Epithelial cell of proximal tubule (primary cell): ENCODE results near the gene PNLIPRP3. TPM values are rescaled to one million over a fixed set of nuclear protein-coding genes. Genes with fewer than 3 reads are reported as not detected.

ENCODE experiments used
- DNase-seq: peaks from one replicate; pipeline ENCODE4 v3.0.0-alpha.2; 2011; ENCODE audit warnings: low read depth
- H3K4me3 ChIP-seq: 2 replicates; pipeline ENCODE4 v1.5.1; 2011; ENCODE audit warnings: low read depth, mild to moderate bottlenecking, low read length
- total RNA-seq: library from RNA; depleted of rRNA; stranded (reverse); fragments of >200 nt; gene quantifications from 2 replicates; pipeline ENCODE4 v1.2.3, GENCODE V29; 2015
- TF ChIP-seq, protein P1 (sequence below): conservative IDR thresholded peaks from 2 replicates; pipeline ENCODE4 v1.5.1; 2012; ENCODE audit warnings: low read depth, mild to moderate bottlenecking, low read length

Gene PNLIPRP3
- total RNA-seq, 1 donor from 2014 or later = not detected

GRCh38 chr10:116429288-116429977 lies 1.8 kb downstream of the PNLIPRP3 start:
- DNase-seq = no peak
- TF ChIP-seq, protein P1, sequence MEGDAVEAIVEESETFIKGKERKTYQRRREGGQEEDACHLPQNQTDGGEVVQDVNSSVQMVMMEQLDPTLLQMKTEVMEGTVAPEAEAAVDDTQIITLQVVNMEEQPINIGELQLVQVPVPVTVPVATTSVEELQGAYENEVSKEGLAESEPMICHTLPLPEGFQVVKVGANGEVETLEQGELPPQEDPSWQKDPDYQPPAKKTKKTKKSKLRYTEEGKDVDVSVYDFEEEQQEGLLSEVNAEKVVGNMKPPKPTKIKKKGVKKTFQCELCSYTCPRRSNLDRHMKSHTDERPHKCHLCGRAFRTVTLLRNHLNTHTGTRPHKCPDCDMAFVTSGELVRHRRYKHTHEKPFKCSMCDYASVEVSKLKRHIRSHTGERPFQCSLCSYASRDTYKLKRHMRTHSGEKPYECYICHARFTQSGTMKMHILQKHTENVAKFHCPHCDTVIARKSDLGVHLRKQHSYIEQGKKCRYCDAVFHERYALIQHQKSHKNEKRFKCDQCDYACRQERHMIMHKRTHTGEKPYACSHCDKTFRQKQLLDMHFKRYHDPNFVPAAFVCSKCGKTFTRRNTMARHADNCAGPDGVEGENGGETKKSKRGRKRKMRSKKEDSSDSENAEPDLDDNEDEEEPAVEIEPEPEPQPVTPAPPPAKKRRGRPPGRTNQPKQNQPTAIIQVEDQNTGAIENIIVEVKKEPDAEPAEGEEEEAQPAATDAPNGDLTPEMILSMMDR = no peak
- no peak overlapping the region for H3K4me3 ChIP-seq

DNA sequence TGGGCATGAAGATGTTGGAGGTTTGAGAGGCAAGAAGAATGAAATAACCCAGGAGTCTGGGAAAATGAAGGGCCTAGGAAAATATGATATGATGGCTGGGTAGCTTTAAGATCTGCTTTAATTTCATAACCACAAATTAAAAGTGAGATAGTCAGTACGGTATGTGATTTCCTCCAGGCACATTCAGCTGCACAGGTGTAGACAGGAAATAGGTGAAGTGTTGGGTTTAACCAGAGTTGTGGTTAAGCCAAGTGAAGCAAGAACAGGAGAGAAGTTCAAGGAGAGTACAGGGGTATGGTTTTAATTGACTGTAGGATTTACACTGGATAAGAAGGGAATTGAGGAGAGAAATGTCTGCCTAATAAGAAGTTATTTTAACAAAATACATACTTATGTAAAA lies 2.6 kb downstream of the PNLIPRP3 start:
- TF ChIP-seq, protein P1 = no peak
- H3K4me3 ChIP-seq = no peak overlapping the region
- DNase-seq = no peak

GRCh38 chr10:116431598-116431997 lies 4.0 kb downstream of the PNLIPRP3 start:
- TF ChIP-seq, protein P1 = no peak
- H3K4me3 ChIP-seq = no peak overlapping the region
- no peak for DNase-seq

DNA sequence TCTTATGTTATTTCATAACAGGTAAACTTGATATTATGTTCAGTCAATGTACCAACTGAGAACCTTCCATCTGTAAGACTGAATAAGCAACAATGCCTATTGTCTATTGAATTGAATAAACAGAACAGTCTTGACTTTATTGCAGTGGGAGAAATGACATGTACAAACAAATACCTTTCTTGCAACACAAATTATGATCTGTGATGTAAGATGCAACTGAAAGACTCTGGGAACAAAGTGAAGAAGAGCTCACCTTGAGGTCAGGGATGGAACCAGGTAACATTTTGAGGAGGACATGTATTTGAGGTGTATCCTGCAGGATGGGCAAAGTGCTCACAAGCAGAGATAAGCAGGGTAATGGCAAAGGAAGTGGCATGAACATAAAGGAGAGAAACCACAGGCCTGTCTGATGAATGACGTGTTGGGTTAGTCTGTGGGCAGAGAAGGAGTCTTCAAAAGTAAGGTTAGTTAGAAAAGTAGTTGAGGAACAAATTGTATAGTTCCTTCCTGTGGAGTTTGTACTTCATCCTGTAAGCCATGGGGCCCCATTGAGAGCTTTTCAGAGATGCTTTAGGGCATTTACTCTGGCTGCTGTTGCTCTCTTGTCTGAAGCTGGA lies 9.5 kb downstream of the PNLIPRP3 start:
- TF ChIP-seq, protein P1 = no peak
- no peak overlapping the region for H3K4me3 ChIP-seq
- no peak for DNase-seq

DNA sequence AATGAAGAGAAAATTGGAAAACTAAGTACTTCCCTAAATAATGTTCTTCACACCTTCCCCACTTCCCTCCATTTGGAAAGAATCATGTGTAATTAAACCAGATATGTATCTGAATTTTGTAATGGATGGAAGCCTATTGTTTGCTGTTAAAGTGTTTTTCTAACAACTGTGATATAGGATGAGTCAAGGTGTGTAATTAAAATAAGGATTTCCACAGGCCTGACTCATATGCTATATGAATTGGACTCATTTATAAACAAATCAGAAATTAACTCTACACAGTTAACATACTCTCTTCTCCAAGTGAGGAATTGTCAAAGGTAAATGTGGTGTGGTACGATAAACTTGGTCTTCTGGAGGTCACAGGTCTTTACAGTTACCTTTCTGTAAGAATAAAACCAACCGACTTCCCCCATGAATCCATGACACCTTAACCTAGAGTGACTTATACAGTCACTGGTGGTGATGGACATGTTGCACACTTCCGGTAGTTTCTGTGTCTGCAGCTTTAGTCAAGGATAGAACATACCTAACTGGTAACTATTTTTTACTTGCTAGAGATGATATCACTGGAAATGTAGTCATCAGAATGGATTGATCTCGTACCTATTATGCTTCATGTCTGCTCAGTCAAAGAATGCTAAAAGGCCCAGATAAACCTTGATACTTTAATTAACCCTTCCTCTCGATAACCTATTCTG lies 12.8 kb downstream of the PNLIPRP3 start:
- DNase-seq = no peak
- TF ChIP-seq, protein P1 = no peak
- H3K4me3 ChIP-seq = no peak overlapping the region

DNA sequence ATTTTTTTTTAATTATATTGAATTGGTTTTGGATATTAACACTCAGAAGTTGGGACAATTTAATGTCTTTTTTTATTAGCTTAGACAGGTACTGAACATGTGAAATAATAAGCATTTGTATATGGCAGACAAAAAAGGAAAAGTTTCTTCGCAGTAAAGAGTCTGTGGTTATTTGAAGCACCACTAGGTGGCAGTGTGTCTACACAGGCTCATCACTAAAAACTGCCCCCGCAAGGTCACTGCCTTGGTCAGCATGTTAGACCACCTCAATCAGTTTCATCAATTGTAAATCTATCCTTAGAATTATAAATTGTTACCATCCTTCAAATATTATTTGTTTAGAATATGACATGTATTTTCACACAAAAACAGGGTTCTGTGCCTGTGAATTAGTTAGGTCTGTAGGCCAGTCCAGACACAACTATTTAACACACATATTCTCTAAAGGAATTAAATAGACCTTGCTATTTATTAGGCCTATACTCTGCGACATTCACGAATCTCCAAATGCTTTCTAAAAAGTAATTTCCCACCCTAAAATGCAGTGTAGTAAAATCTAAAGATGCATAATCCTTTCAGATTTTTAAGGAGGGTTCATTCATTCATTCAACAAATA lies 17.0 kb downstream of the PNLIPRP3 start:
- no peak overlapping the region for H3K4me3 ChIP-seq
- DNase-seq = no peak
- TF ChIP-seq, protein P1 = peak; percentile 97
